ENCODE data around the gene NT5DC4.
A peak's percentile ranks its signal among the peaks of the same experiment; 100 is the strongest.
"Not testable (repeated sequence)": the region's sequence is repeated elsewhere in the genome, so short reads cannot be mapped to it uniquely, and the experiment has no call there.

The NT5DC4 gene

DNA sequence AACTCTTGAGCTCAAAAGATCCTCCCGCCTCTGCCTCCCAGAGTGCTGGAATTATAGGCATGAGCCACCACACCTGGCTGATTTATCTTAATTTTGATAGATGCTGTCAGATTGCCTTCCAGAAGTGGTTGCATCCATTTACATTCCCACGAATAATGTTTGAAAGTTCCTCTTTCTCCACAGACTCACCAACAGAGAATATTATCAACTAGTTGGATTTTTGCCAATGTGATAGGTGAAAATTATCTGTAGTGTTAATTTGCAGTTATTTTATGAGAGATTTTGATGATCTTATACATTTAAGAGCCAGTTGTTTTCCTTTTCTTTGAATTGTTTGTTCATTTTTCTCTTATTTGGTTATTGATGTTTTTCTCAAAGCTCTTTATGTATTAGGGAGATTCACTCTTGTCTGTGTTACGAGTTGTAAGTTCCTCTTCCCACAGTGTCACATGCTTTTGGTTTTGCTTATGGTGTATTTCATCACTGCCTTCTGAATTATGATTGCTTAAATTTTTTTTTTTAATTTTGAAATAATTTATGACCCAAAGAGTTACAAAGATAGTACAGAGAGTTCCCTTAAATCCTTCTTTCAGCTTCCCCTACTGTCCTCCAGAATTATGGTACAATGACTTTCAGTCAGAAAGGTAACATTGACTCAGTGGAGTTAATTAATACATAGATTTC, 20.7 kb upstream of the NT5DC4 start:
- DNase-seq (ENCODE audit: low read depth in 2 of 3, low spot score in 2 of 3): no peak

- DNase-seq (ENCODE audit: low read depth in 2 of 3, low spot score in 2 of 3): no peak
These were observed 19.8 kb upstream of the NT5DC4 start for GRCh38 chr2:112701052-112701451.

GRCh38 chr2:112703684-112704083, 17.1 kb upstream of the NT5DC4 start:
- no peak for DNase-seq (ENCODE audit: low read depth in 2 of 3, low spot score in 2 of 3)

GRCh38 chr2:112705575-112705974, 15.2 kb upstream of the NT5DC4 start:
- DNase-seq (ENCODE audit: low read depth in 2 of 3, low spot score in 2 of 3): no peak

GRCh38 chr2:112706170-112706664, 14.6 kb upstream of the NT5DC4 start:
- peak in 1 of 3 experiments; percentile 43 for DNase-seq (ENCODE audit: low read depth in 2 of 3, low spot score in 2 of 3)

DNA sequence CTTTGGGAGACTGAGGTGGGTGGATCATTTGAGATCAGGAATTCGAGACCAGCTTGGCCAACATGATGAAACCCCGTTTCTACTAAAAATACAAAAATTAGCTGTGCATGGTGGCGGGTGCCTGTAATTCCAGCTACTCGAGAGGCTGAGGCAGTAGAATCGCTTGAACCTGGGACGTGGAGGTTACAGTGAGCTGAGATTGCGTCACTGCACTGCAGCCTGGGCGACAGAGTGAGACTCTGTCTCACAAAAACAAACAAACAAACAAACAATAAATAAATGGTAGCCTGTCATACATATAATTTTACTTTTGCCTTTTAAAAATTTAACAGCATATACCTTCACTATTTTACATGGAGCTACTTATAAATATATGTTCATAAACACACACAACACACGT, 13.9 kb upstream of the NT5DC4 start:
- not testable (repeated sequence) for DNase-seq (ENCODE audit: low read depth in 2 of 3, low spot score in 2 of 3)

GRCh38 chr2:112708968-112709367, 11.9 kb upstream of the NT5DC4 start:
- DNase-seq (ENCODE audit: low read depth in 2 of 3, low spot score in 2 of 3): no peak

DNA sequence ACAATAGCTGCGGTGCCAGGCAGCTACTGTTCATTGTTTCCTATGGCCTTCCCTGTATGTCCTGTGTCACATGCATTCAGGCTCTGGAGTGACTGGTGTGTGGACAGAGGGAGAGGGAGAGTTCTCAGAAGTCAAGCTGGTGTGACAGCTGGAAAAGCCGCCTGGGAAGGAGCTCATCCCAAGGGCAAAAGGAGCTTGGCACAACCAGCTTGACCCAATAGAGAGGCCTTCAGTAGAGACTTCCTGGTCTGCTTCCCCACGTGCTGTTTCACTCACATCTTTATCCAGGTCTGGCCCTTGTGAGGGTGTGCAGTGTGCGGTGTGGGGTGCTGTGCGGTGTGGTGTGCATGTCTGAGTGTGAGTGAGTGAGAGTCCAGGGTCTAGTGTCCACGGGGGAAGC, 11.1 kb upstream of the NT5DC4 start:
- no peak for DNase-seq (ENCODE audit: low read depth in 2 of 3, low spot score in 2 of 3)

GRCh38 chr2:112710956-112711750, 9.7 kb upstream of the NT5DC4 start:
- DNase-seq (ENCODE audit: low read depth in 2 of 3, low spot score in 2 of 3): no peak

GRCh38 chr2:112712465-112712864, 8.4 kb upstream of the NT5DC4 start:
- DNase-seq (ENCODE audit: low read depth in 2 of 3, low spot score in 2 of 3): no peak

- peak in 1 of 3 experiments; percentile 47 for DNase-seq (ENCODE audit: low read depth in 2 of 3, low spot score in 2 of 3)
These were observed 7.8 kb upstream of the NT5DC4 start for GRCh38 chr2:112712903-112713584.

GRCh38 chr2:112713585-112713925, 7.3 kb upstream of the NT5DC4 start:
- DNase-seq (ENCODE audit: low read depth in 2 of 3, low spot score in 2 of 3): no peak

GRCh38 chr2:112713926-112714325, 6.9 kb upstream of the NT5DC4 start:
- DNase-seq (ENCODE audit: low read depth in 2 of 3, low spot score in 2 of 3): no peak

GRCh38 chr2:112714331-112714730, 6.5 kb upstream of the NT5DC4 start:
- DNase-seq (ENCODE audit: low read depth in 2 of 3, low spot score in 2 of 3): no peak

GRCh38 chr2:112714836-112715631, 5.8 kb upstream of the NT5DC4 start:
- no peak for DNase-seq (ENCODE audit: low read depth in 2 of 3, low spot score in 2 of 3)

DNA sequence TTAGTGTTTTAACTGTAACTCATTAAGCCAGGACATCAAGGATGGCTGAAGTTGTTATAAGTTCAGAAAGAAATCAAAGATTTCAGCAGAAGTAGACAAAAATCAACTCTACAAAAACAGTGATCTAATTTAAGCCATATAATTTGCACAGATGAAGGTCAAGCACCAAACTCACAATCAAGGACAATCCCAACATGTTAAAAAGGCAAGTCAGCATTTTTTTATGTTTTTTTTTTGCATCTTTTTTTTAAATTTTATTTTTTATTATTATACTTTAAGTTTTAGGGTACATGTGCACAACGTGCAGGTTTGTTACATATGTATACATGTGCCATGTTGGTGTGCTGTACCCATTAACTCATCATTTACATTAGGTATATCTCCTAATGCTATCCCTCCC, 4.7 kb upstream of the NT5DC4 start:
- not testable (repeated sequence) for DNase-seq (ENCODE audit: low read depth in 2 of 3, low spot score in 2 of 3)

DNA sequence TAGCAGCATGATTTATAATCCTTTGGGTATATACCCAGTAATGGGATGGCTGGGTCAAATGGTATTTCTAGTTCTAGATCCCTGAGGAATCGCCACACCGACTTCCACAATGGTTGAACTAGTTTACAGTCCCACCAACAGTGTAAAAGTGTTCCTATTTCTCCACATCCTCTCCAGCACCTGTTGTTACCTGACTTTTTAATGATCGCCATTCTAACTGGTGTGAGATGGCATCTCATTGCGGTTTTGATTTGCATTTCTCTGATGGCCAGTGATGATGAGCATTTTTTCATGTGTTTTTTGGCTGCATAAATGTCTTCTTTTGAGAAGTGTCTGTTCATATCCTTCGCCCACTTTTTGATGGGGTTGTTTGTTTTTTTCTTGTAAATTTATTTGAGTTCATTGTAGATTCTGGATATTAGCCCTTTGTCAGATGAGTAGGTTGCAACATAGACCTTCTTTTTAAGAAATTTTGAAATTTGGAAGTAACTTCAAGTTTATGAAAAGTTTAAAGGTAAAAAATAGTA, 3.9 kb upstream of the NT5DC4 start:
- not testable (repeated sequence) for DNase-seq (ENCODE audit: low read depth in 2 of 3, low spot score in 2 of 3)

DNA sequence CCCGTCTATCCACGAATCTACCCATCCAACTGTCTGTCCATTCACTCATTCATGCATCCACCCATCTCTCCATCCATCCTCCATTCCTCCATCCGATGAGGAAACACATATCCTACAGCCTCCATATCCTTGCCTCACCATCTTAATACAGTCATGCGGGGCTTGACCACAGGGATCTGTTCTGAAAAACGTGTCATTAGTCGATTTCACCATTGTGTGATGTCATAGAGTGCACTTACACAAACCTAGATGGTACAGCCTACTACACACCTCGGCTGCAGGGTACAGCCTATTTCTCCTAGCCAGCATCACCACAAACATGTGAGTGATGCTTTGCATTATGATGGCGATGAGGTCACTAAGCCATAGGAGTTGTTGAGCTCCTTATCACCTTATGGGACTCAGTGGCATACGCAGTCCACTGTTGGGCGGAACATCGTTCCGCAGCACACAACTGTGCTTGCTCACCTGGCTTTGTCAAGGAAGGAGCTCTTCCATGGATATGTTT, 1.9 kb upstream of the NT5DC4 start:
- no peak for DNase-seq (ENCODE audit: low read depth in 2 of 3, low spot score in 2 of 3)

DNA sequence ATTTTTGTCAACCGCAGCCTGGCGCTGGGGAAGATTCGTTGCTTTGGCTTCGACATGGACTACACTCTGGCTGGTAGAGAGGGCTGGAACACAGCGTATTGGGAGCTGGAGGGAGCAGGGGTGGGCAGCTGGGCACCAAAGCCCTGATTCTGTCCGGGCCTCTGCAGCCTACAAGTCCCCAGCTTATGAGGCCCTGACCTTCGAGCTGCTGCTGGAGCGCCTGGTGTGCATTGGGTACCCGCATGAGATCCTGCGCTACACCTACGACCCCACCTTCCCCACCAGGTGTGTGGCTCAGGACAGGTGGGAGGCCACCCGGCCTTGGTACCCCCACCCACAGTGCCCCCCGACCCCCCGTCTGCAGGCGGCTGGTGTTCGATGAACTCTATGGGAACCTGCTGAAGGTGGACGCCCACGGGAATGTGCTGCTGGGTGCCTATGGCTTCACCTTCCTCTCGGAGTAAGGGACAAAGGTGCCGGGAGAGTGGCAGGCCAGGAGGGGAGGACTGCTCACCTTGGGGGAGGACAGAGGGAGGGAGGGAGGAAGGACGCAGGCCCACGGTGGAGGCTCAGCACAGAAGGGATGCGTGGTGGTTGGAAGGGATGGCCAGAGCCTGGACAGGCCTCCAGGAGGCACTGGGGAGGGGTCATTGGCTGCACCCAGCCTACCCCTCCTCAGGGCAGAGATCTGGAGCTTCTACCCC, 1.2 kb downstream of the NT5DC4 start:
- no peak for DNase-seq (ENCODE audit: low read depth in 2 of 3, low spot score in 2 of 3)
